HepG2 (cell line): ENCODE results near the gene R3HDM1. TPM values are rescaled to one million over a fixed set of nuclear protein-coding genes. Genes with fewer than 3 reads are reported as not detected.

Source experiments
- ATAC-seq: fragments of 200-7000 bp; cut with Tn5 transposase; 3 replicates; pipeline ENCODE4 v1.9.1; 2020; ENCODE audit warnings: mild to moderate bottlenecking, moderate library complexity
- BruUV-seq: library from RNA; stranded (reverse); fragments of 400-500 nt; replicated peaks from 2 replicates; lab custom pipeline; 2021; lab: Mats Ljungman, UMichigan
- CTCF ChIA-PET: fragments of 300-600 bp; formaldehyde crosslinking; extraction: SDS; loops from one replicate; lab custom pipeline; 2021; ENCODE audit warnings: low total read pairs, inconsistent platforms, low intra/inter-chr PET ratio; lab: Yijun Ruan, JAX
- POLR2A ChIA-PET: fragments of 350-600 bp; sonication (Branson Sonifier 250); formaldehyde crosslinking; loops from one replicate; lab custom pipeline; 2020; ENCODE audit warnings: antibody characterized with exemption, inconsistent platforms; lab: Yijun Ruan, JAX
- DNase-seq: peaks from one replicate; pipeline ENCODE4 v3.0.0-alpha.2; 2015; ENCODE audit warnings: low spot score
- FAIRE-seq: peaks from 3 replicates; lab custom pipeline; 2011; peaks lifted over from hg19 to GRCh38; lab: Jason Lieb, UNC
- H2AFZ ChIP-seq: one replicate; pipeline ENCODE4 v1.6.1; 2011; ENCODE audit warnings: low read length, inconsistent platforms
- H3K27ac ChIP-seq: fragments of 300-600 bp; 3 replicates; pipeline ENCODE4 v1.8.0; 2011; ENCODE audit warnings: mixed run types, mild to moderate bottlenecking, mixed read lengths, low read length, inconsistent platforms; ENCODE audit not compliant: insufficient read depth; ENCODE audit errors: extremely low read length
- H3K27me3 ChIP-seq, 2 experiments: fragments of 200-600 bp in 1 of 2; 2 replicates in 1 of 2; 3 replicates in 1 of 2; pipeline versions ENCODE4 v1.6.0 to v1.8.0; 2011; ENCODE audit warnings: low read length in 2 of 2, mild to moderate bottlenecking in 2 of 2, moderate library complexity in 2 of 2, inconsistent platforms in 1 of 2; ENCODE audit not compliant: insufficient read depth in 2 of 2, control insufficient read depth in 1 of 2
- H3K36me3 ChIP-seq, 2 experiments: fragments of 200-600 bp in 1 of 2; replicated peaks in 1 of 2; 2 replicates in 1 of 2; 3 replicates in 1 of 2; pipeline versions ENCODE4 v1.5.1 to v1.8.0; 2011; ENCODE audit warnings: low read length in 2 of 2, inconsistent platforms in 1 of 2; ENCODE audit not compliant: insufficient read depth in 2 of 2, control insufficient read depth in 1 of 2
- H3K4me1 ChIP-seq: 2 replicates; pipeline ENCODE4 v1.5.1; 2012; ENCODE audit warnings: low read length, inconsistent platforms; ENCODE audit not compliant: insufficient read depth
- H3K4me2 ChIP-seq: 2 replicates; pipeline ENCODE4 v1.6.0; 2011; ENCODE audit warnings: low read depth, low read length, inconsistent platforms
- H3K4me3 ChIP-seq, 3 experiments: fragments of 200-600 bp in 1 of 3; sonication (generic), shearing (Covaris generic) in 1 of 3; replicated peaks in 1 of 3; 2 replicates each; pipeline ENCODE4 v1.5.1; 2011 to 2016; ENCODE audit warnings: low read length in 3 of 3, inconsistent platforms in 2 of 3, low read depth in 2 of 3, mild to moderate bottlenecking in 2 of 3, control low read depth in 1 of 3, mixed read lengths in 1 of 3; ENCODE audit not compliant: insufficient read depth in 1 of 3
- H3K79me2 ChIP-seq: one replicate; pipeline ENCODE4 v1.6.1; 2011; ENCODE audit warnings: low read length, inconsistent platforms; ENCODE audit not compliant: insufficient read depth
- H3K9ac ChIP-seq: 2 replicates; pipeline ENCODE4 v1.6.0; 2011; ENCODE audit warnings: mild to moderate bottlenecking, low read depth, low read length, inconsistent platforms; ENCODE audit not compliant: insufficient read depth
- H3K9me3 ChIP-seq: 2 replicates; pipeline ENCODE4 v1.5.1; 2012; ENCODE audit warnings: mild to moderate bottlenecking, low read length
- H4K20me1 ChIP-seq: 2 replicates; pipeline ENCODE4 v1.6.0; 2011; ENCODE audit warnings: inconsistent platforms, mild to moderate bottlenecking, low read length, moderate library complexity; ENCODE audit not compliant: insufficient read depth
- ADNP ChIP-seq: sonication (generic); formaldehyde crosslinking; IDR thresholded peaks from 2 replicates; pipeline ENCODE4 v1.4.0; 2020; ENCODE audit warnings: missing genetic modification reagents
- BRD4 ChIP-seq: sonication (generic); formaldehyde crosslinking; IDR thresholded peaks from 2 replicates; pipeline ENCODE4 v1.4.0; 2020; ENCODE audit warnings: missing genetic modification reagents
- RERE ChIP-seq: IDR thresholded peaks from 2 replicates; pipeline ENCODE4 v1.6.1; 2016; ENCODE audit warnings: low read depth, missing genetic modification reagents, missing compliant biosample characterization
- SMAD1 ChIP-seq: sonication (generic); formaldehyde crosslinking; IDR thresholded peaks from 2 replicates; pipeline ENCODE4 v1.4.0; 2020; ENCODE audit warnings: missing genetic modification reagents, low read depth, mild to moderate bottlenecking, borderline replicate concordance
- YY1 ChIP-seq: IDR thresholded peaks from 2 replicates; pipeline ENCODE4 v1.6.1; 2011; ENCODE audit warnings: low read length, low read depth, moderate library complexity, mild to moderate bottlenecking; ENCODE audit not compliant: insufficient read depth, insufficient replicate concordance
- ZNF275 ChIP-seq: sonication (generic); formaldehyde crosslinking; IDR thresholded peaks from 2 replicates; pipeline ENCODE4 v1.8.0; 2022; ENCODE audit warnings: missing genetic modification reagents, mild to moderate bottlenecking, inconsistent platforms, borderline replicate concordance
- ZNF335 ChIP-seq: sonication (generic); formaldehyde crosslinking; IDR thresholded peaks from 2 replicates; pipeline ENCODE4 v1.4.0; 2020; ENCODE audit warnings: missing genetic modification reagents
- ZNF549 ChIP-seq: sonication (generic); formaldehyde crosslinking; IDR thresholded peaks from 2 replicates; pipeline ENCODE4 v1.5.0; 2020; ENCODE audit warnings: missing genetic modification reagents
- ZNF619 ChIP-seq: sonication (generic); formaldehyde crosslinking; IDR thresholded peaks from 2 replicates; pipeline ENCODE4 v1.4.0; 2020; ENCODE audit warnings: mild to moderate bottlenecking, missing genetic modification reagents
- ZNF720 ChIP-seq: sonication (generic); formaldehyde crosslinking; IDR thresholded peaks from 2 replicates; pipeline ENCODE4 v1.4.0; 2020; ENCODE audit warnings: missing genetic modification reagents
- WGBS: methylation state at CpG from one replicate; pipeline ENCODE4 v1.1.6; 2017; ENCODE audit warnings: low lambda C conversion rate; 5-methylcytosine and 5-hydroxymethylcytosine counted together
- in situ Hi-C: cut with HindIII; loops from 2 replicates; pipeline ENCODE4 v1.10.0; 2017; ENCODE audit warnings: low pct_unique_long_range_greater_than_20kb; ENCODE audit not compliant: extremely low pct_ligation_motif_present
- intact Hi-C: fragments of 100-400 bp; cut with micrococcal nuclease; formaldehyde crosslinking; loops from one replicate; pipeline ENCODE4 v1.10.0; 2022; ENCODE audit not compliant: unreplicated experiment
- polyA plus RNA-seq, 8 experiments: library from polyadenylated mRNA; depleted of rRNA in 3 of 8; stranded (reverse) in 7 of 8; unstranded in 1 of 8; fragments of >200 nt; fragmentation: Illumina TruSeq in 4 of 8; extraction: Trizol in 4 of 8; gene quantifications; 2 replicates each; pipeline versions ENCODE4 v1.2.1 to v1.2.3, GENCODE V29; 2011 to 2016; ENCODE audit warnings: low read depth in 4 of 8, missing spikeins in 1 of 8, mixed read lengths in 1 of 8; ENCODE audit not compliant: insufficient read depth in 1 of 8
- total RNA-seq, 5 experiments: library from RNA; depleted of rRNA; stranded (reverse); fragments of >200 nt; fragmentation: Illumina TruSeq; extraction: Trizol; gene quantifications; 2 replicates each; pipeline ENCODE4 v1.2.3, GENCODE V29; 2016; ENCODE audit warnings: low read depth in 1 of 5
- TF ChIP-seq, protein P1 (sequence below): sonication (generic); formaldehyde crosslinking; IDR thresholded peaks from 2 replicates; pipeline ENCODE4 v1.4.0; 2020; ENCODE audit warnings: missing genetic modification reagents, mild to moderate bottlenecking, borderline replicate concordance

Gene R3HDM1
- total and polyA plus RNA-seq, 2 of the 13 experiments (the other 11 are each of a cell fraction or from before 2014, with no cell fraction given), result 15.7 to 54.3 TPM

- H3K79me2 ChIP-seq, result no peaks in the 10 kb centered on the region
- H2AFZ ChIP-seq, result no peak overlapping the region
- in situ Hi-C loops (no loop called here), intact Hi-C loops (no loop called here)
- H3K9ac ChIP-seq, result no peak overlapping the region
- no peaks in the 10 kb centered on the region for H4K20me1 ChIP-seq
- no peak overlapping the region for H3K4me2 ChIP-seq
- DNase-seq (no peak), ATAC-seq (no peak), FAIRE-seq (no peak)
- 97% methylated on average over 8 of the region's 8 CpGs for WGBS
- BruUV-seq, result no TSS peak
- no peak for TF ChIP-seq ADNP
- no peak for TF ChIP-seq YY1
- no peak for TF ChIP-seq ZNF275
- no peak for TF ChIP-seq ZNF619 (CRISPR knock-in tag)
- TF ChIP-seq, protein P1, sequence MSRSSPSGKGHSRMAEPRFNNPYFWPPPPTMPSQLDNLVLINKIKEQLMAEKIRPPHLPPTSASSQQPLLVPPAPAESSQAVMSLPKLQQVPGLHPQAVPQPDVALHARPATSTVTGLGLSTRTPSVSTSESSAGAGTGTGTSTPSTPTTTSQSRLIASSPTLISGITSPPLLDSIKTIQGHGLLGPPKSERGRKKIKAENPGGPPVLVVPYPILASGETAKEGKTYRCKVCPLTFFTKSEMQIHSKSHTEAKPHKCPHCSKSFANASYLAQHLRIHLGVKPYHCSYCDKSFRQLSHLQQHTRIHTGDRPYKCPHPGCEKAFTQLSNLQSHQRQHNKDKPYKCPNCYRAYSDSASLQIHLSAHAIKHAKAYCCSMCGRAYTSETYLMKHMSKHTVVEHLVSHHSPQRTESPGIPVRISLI, result no peak
- CTCF ChIA-PET, result no interaction called here
- H3K36me3 ChIP-seq, result peaks cover 33 to 85% of the 10 kb centered on the region in 2 experiments
- no peak overlapping the region for H3K27ac ChIP-seq
- POLR2A ChIA-PET, result no interaction called here
- H3K9me3 ChIP-seq, result no peaks in the 10 kb centered on the region
- H3K27me3 ChIP-seq, result no peaks in the 10 kb centered on the region
- H3K4me1 ChIP-seq, result no peaks in the 10 kb centered on the region
- no peak overlapping the region for H3K4me3 ChIP-seq
Observed at GRCh38 chr2:135768863-135769262, 237.6 kb downstream of the R3HDM1 start.

GRCh38 chr2:135773319-135773718 lies 242.0 kb downstream of the R3HDM1 start:
- ATAC-seq, result no peak; the same call in 2 of the 3 replicates
- POLR2A ChIA-PET, result no interaction called here
- no peak overlapping the region for H3K9ac ChIP-seq
- TF ChIP-seq SMAD1 (CRISPR knock-in tag), result no peak
- no peak for TF ChIP-seq RERE
- no peak for TF ChIP-seq ZNF549 (CRISPR knock-in tag)
- TF ChIP-seq ZNF335 (CRISPR knock-in tag), result no peak
- TF ChIP-seq ZNF720 (CRISPR knock-in tag), result no peak
- TF ChIP-seq BRD4, result no peak

More at GRCh38 chr2:135773319-135773718, 242.0 kb downstream of the R3HDM1 start:
- no peaks in the 10 kb centered on the region for H3K9me3 ChIP-seq
- WGBS, result 92% methylated on average over 2 of the region's 2 CpGs
- CTCF ChIA-PET, result no interaction called here
- BruUV-seq, result no TSS peak
- intact Hi-C loops (no loop called here), in situ Hi-C loops (no loop called here)
- no peaks in the 10 kb centered on the region for H3K4me1 ChIP-seq
- H3K27ac ChIP-seq, result no peak overlapping the region
- no peaks in the 10 kb centered on the region for H3K79me2 ChIP-seq
- H2AFZ ChIP-seq, result no peak overlapping the region
- peaks cover 39 to 88% of the 10 kb centered on the region in 2 experiments for H3K36me3 ChIP-seq
- H3K4me2 ChIP-seq, result no peak overlapping the region
- no peak for FAIRE-seq
- no peak overlapping the region for H3K4me3 ChIP-seq
- no peaks in the 10 kb centered on the region for H3K27me3 ChIP-seq
- no peaks in the 10 kb centered on the region for H4K20me1 ChIP-seq
- no peak for DNase-seq
